Activated CD4-positive, alpha-beta memory T cell treated with anti-CD3 and anti-CD28 coated beads for 36 hours (primary cell): ENCODE measurements around the gene C1QTNF3. TPM values are rescaled to one million over a fixed set of nuclear protein-coding genes. Genes with fewer than 3 reads are reported as not detected.

Experiments used
- CTCF ChIA-PET: fragments of 350-600 bp; sonication (Branson Sonifier 250); formaldehyde crosslinking; loops from one replicate; lab custom pipeline; 2021; ENCODE audit warnings: antibody characterized with exemption, inconsistent platforms; lab: Charles Lee
- POLR2A ChIA-PET: fragments of 350-600 bp; sonication (Branson Sonifier 250); formaldehyde crosslinking; loops from one replicate; lab custom pipeline; 2021; ENCODE audit warnings: antibody characterized with exemption; lab: Charles Lee
- DNase-seq: peaks from one replicate; pipeline ENCODE4 v3.0.0-alpha.2; 2020
- H3K27ac Mint-ChIP-seq: one replicate; pipeline ENCODE4 v1.8.0; 2021; ENCODE audit warnings: mixed read lengths
- H3K27me3 Mint-ChIP-seq: one replicate; pipeline ENCODE4 v1.8.0; 2021; ENCODE audit warnings: mixed read lengths
- H3K36me3 Mint-ChIP-seq: one replicate; pipeline ENCODE4 v1.8.0; 2021; ENCODE audit warnings: mixed read lengths
- H3K4me1 Mint-ChIP-seq: one replicate; pipeline ENCODE4 v1.8.0; 2021; ENCODE audit warnings: low read depth, mixed read lengths
- H3K4me3 Mint-ChIP-seq: one replicate; pipeline ENCODE4 v1.8.0; 2021; ENCODE audit warnings: mild to moderate bottlenecking, mixed read lengths
- H3K9me3 Mint-ChIP-seq: one replicate; pipeline ENCODE4 v1.8.0; 2021; ENCODE audit warnings: mixed read lengths
- intact Hi-C: fragments of 100-400 bp; cut with micrococcal nuclease; formaldehyde crosslinking; loops from one replicate; pipeline ENCODE4 v1.15.1; 2023
- total RNA-seq, 2 experiments: library from RNA; stranded (reverse); gene quantifications; one replicate each; pipeline ENCODE4 v1.2.3, GENCODE V29; 2021

C1QTNF3 gene
- total RNA-seq, 2 experiments from 2014 or later = 2.5 to 2.6 TPM

- Mint-ChIP-seq H3K36me3 (peaks cover 41% of the 10 kb centered on the region), H3K9me3 (peaks cover 5% of the 10 kb centered on the region), H3K4me3 (no peak overlapping the region), H3K4me1 (peaks cover 3% of the 10 kb centered on the region), H3K27ac (no peak overlapping the region), H3K27me3 (no peaks in the 10 kb centered on the region)
- DNase-seq = no peak
- CTCF ChIA-PET = no interaction called here
- intact Hi-C loops = no loop called here
- POLR2A ChIA-PET = no interaction called here
These were observed 19.0 kb upstream of the C1QTNF3 start for GRCh38 chr5:34061993-34062392.

GRCh38 chr5:34059977-34060376 is 17.0 kb upstream of the C1QTNF3 start:
- H3K36me3 Mint-ChIP-seq = peaks cover 27% of the 10 kb centered on the region
- no peak overlapping the region for H3K4me3 Mint-ChIP-seq
- intact Hi-C loops = no loop called here
- ChIA-PET CTCF (no interaction called here), POLR2A (no interaction called here)
- no peak for DNase-seq
- no peaks in the 10 kb centered on the region for H3K27me3 Mint-ChIP-seq
- H3K9me3 Mint-ChIP-seq = no peaks in the 10 kb centered on the region
- H3K27ac Mint-ChIP-seq = no peak overlapping the region
- peaks cover 3% of the 10 kb centered on the region for H3K4me1 Mint-ChIP-seq

GRCh38 chr5:34058532-34058931 is 15.5 kb upstream of the C1QTNF3 start:
- H3K9me3 Mint-ChIP-seq = no peaks in the 10 kb centered on the region
- POLR2A ChIA-PET = no interaction called here
- H3K4me1 Mint-ChIP-seq = peaks cover 3% of the 10 kb centered on the region
- no peak overlapping the region for H3K4me3 Mint-ChIP-seq
- H3K27ac Mint-ChIP-seq = no peak overlapping the region
- CTCF ChIA-PET = no interaction called here
- DNase-seq = no peak
- intact Hi-C loops = no loop called here
- H3K27me3 Mint-ChIP-seq = no peaks in the 10 kb centered on the region
- H3K36me3 Mint-ChIP-seq = peaks cover 19% of the 10 kb centered on the region

GRCh38 chr5:34057569-34057968 is 14.6 kb upstream of the C1QTNF3 start:
- CTCF ChIA-PET = no interaction called here
- Mint-ChIP-seq H3K36me3 (peaks cover 17% of the 10 kb centered on the region), H3K4me3 (no peak overlapping the region), H3K4me1 (peaks cover 3% of the 10 kb centered on the region), H3K27ac (no peak overlapping the region), H3K9me3 (no peaks in the 10 kb centered on the region), H3K27me3 (no peaks in the 10 kb centered on the region)
- intact Hi-C loops = no loop called here
- POLR2A ChIA-PET = no interaction called here
- no peak for DNase-seq

- Mint-ChIP-seq H3K27me3 (no peaks in the 10 kb centered on the region), H3K36me3 (peaks cover 12% of the 10 kb centered on the region), H3K9me3 (no peaks in the 10 kb centered on the region), H3K4me1 (peaks cover 3% of the 10 kb centered on the region), H3K27ac (no peak overlapping the region), H3K4me3 (no peak overlapping the region)
- ChIA-PET CTCF (no interaction called here), POLR2A (no interaction called here)
- intact Hi-C loops = no loop called here
- no peak for DNase-seq
These were observed 14.1 kb upstream of the C1QTNF3 start for GRCh38 chr5:34057118-34057517.

GRCh38 chr5:34055667-34056066 is 12.7 kb upstream of the C1QTNF3 start:
- H3K27me3 Mint-ChIP-seq = no peaks in the 10 kb centered on the region
- H3K4me3 Mint-ChIP-seq = no peak overlapping the region
- H3K4me1 Mint-ChIP-seq = peaks cover 3% of the 10 kb centered on the region
- POLR2A ChIA-PET = no interaction called here
- H3K9me3 Mint-ChIP-seq = no peaks in the 10 kb centered on the region
- no peak overlapping the region for H3K27ac Mint-ChIP-seq
- intact Hi-C loops = no loop called here
- no peak for DNase-seq
- H3K36me3 Mint-ChIP-seq = peaks cover 16% of the 10 kb centered on the region
- CTCF ChIA-PET = no interaction called here

GRCh38 chr5:34054400-34054729 is 11.4 kb upstream of the C1QTNF3 start:
- Mint-ChIP-seq H3K9me3 (no peaks in the 10 kb centered on the region), H3K27ac (no peak overlapping the region), H3K36me3 (peaks cover 16% of the 10 kb centered on the region), H3K27me3 (no peaks in the 10 kb centered on the region), H3K4me1 (peaks cover 3% of the 10 kb centered on the region), H3K4me3 (no peak overlapping the region)
- CTCF ChIA-PET = no interaction called here
- no peak for DNase-seq
- intact Hi-C loops = no loop called here
- POLR2A ChIA-PET = no interaction called here

- H3K4me3 Mint-ChIP-seq = no peak overlapping the region
- no peak for DNase-seq
- CTCF ChIA-PET = no interaction called here
- peaks cover 14% of the 10 kb centered on the region for H3K36me3 Mint-ChIP-seq
- peaks cover 3% of the 10 kb centered on the region for H3K4me1 Mint-ChIP-seq
- H3K27me3 Mint-ChIP-seq = no peaks in the 10 kb centered on the region
- intact Hi-C loops = no loop called here
- H3K27ac Mint-ChIP-seq = no peak overlapping the region
- H3K9me3 Mint-ChIP-seq = no peaks in the 10 kb centered on the region
- POLR2A ChIA-PET = no interaction called here
These were observed 10.8 kb upstream of the C1QTNF3 start for GRCh38 chr5:34053571-34054399.

GRCh38 chr5:34053133-34053532 is 10.1 kb upstream of the C1QTNF3 start:
- no peak overlapping the region for H3K4me3 Mint-ChIP-seq
- ChIA-PET POLR2A (no interaction called here), CTCF (no interaction called here)
- intact Hi-C loops = no loop called here
- H3K9me3 Mint-ChIP-seq = no peaks in the 10 kb centered on the region
- H3K4me1 Mint-ChIP-seq = peaks cover 3% of the 10 kb centered on the region
- DNase-seq = no peak
- H3K27ac Mint-ChIP-seq = no peak overlapping the region
- peaks cover 14% of the 10 kb centered on the region for H3K36me3 Mint-ChIP-seq
- no peaks in the 10 kb centered on the region for H3K27me3 Mint-ChIP-seq

- Mint-ChIP-seq H3K36me3 (peaks cover 12% of the 10 kb centered on the region), H3K27me3 (no peaks in the 10 kb centered on the region), H3K9me3 (no peaks in the 10 kb centered on the region), H3K4me1 (no peaks in the 10 kb centered on the region), H3K27ac (no peak overlapping the region), H3K4me3 (no peak overlapping the region)
- POLR2A ChIA-PET = no interaction called here
- intact Hi-C loops = no loop called here
- CTCF ChIA-PET = interaction anchor here (1.4 kb wide), 1 partner anchor 53 kb away, joined by 3 read pairs; no protein-coding TSS in a partner anchor
- DNase-seq = no peak
These were observed 8.5 kb upstream of the C1QTNF3 start for GRCh38 chr5:34051374-34051980.

- ChIA-PET CTCF (interaction anchor here (0.8 kb wide), 1 partner anchor 51 kb away, joined by 4 read pairs; no protein-coding TSS in a partner anchor), POLR2A (no interaction called here)
These were observed 5.0 kb upstream of the C1QTNF3 start for GRCh38 chr5:34047774-34048572.

GRCh38 chr5:34047143-34047542 is 4.1 kb upstream of the C1QTNF3 start:
- no peak overlapping the region for H3K4me3 Mint-ChIP-seq
- H3K36me3 Mint-ChIP-seq = peaks cover 12% of the 10 kb centered on the region
- no peaks in the 10 kb centered on the region for H3K4me1 Mint-ChIP-seq
- POLR2A ChIA-PET = no interaction called here
- no peaks in the 10 kb centered on the region for H3K27me3 Mint-ChIP-seq
- H3K9me3 Mint-ChIP-seq = no peaks in the 10 kb centered on the region
- DNase-seq = no peak
- CTCF ChIA-PET = no interaction called here
- H3K27ac Mint-ChIP-seq = no peak overlapping the region
- intact Hi-C loops = no loop called here

More at GRCh38 chr5:34047774-34048572, 5.0 kb upstream of the C1QTNF3 start:
- H3K4me3 Mint-ChIP-seq = no peak overlapping the region
- no peaks in the 10 kb centered on the region for H3K4me1 Mint-ChIP-seq
- H3K9me3 Mint-ChIP-seq = no peaks in the 10 kb centered on the region
- peaks cover 12% of the 10 kb centered on the region for H3K36me3 Mint-ChIP-seq
- DNase-seq = no peak
- H3K27ac Mint-ChIP-seq = no peak overlapping the region
- intact Hi-C loops = no loop called here
- H3K27me3 Mint-ChIP-seq = no peaks in the 10 kb centered on the region
